ENCODE results near the gene DMRT1.

DNA sequence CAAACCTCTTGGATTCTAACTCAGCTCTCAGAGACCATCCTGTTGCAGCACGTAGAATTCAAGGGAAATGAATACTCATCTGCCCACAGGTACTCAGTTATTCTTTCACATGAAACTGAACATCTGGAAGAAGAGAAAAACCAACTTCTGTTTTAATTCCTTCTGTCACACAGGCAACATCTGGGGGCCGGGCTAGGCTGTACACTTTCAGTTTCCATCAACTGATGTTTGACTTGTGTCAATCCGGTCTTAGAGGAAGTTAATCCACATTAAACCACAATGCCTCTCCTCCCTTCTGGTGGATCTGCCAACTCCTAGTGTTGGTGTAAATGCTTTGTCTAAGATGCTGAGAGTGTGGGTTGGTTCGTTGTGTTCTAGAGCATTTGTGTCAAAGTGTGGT lies 152.5 kb downstream of the DMRT1 start:
- TF ChIP-seq NFIC (IDR thresholded peaks at IDR 0.05) (no peak), YY1 (IDR thresholded peaks at IDR 0.05; ENCODE audit: low read depth) (no peak), CEBPB (IDR thresholded peaks at IDR 0.05) (no peak), EGR1 (IDR thresholded peaks at IDR 0.05) (no peak), RAD21 (IDR thresholded peaks at IDR 0.05; ENCODE audit: low read depth) (no peak), TEAD4 (IDR thresholded peaks at IDR 0.05) (no peak), EP300 (IDR thresholded peaks at IDR 0.05; ENCODE audit: borderline replicate concordance) (no peak), TAF1 (IDR thresholded peaks at IDR 0.05; ENCODE audit: low read depth) (no peak)
- TF ChIP-seq, protein P1, sequence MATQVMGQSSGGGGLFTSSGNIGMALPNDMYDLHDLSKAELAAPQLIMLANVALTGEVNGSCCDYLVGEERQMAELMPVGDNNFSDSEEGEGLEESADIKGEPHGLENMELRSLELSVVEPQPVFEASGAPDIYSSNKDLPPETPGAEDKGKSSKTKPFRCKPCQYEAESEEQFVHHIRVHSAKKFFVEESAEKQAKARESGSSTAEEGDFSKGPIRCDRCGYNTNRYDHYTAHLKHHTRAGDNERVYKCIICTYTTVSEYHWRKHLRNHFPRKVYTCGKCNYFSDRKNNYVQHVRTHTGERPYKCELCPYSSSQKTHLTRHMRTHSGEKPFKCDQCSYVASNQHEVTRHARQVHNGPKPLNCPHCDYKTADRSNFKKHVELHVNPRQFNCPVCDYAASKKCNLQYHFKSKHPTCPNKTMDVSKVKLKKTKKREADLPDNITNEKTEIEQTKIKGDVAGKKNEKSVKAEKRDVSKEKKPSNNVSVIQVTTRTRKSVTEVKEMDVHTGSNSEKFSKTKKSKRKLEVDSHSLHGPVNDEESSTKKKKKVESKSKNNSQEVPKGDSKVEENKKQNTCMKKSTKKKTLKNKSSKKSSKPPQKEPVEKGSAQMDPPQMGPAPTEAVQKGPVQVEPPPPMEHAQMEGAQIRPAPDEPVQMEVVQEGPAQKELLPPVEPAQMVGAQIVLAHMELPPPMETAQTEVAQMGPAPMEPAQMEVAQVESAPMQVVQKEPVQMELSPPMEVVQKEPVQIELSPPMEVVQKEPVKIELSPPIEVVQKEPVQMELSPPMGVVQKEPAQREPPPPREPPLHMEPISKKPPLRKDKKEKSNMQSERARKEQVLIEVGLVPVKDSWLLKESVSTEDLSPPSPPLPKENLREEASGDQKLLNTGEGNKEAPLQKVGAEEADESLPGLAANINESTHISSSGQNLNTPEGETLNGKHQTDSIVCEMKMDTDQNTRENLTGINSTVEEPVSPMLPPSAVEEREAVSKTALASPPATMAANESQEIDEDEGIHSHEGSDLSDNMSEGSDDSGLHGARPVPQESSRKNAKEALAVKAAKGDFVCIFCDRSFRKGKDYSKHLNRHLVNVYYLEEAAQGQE (IDR thresholded peaks at IDR 0.05; ENCODE audit: low read depth), result no peak
- TF ChIP-seq, protein P2, sequence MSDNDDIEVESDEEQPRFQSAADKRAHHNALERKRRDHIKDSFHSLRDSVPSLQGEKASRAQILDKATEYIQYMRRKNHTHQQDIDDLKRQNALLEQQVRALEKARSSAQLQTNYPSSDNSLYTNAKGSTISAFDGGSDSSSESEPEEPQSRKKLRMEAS (IDR thresholded peaks at IDR 0.05), result no peak

Data from Ishikawa (cell line).